Measurements from ENCODE around the gene STARD6.

STARD6 gene

DNA sequence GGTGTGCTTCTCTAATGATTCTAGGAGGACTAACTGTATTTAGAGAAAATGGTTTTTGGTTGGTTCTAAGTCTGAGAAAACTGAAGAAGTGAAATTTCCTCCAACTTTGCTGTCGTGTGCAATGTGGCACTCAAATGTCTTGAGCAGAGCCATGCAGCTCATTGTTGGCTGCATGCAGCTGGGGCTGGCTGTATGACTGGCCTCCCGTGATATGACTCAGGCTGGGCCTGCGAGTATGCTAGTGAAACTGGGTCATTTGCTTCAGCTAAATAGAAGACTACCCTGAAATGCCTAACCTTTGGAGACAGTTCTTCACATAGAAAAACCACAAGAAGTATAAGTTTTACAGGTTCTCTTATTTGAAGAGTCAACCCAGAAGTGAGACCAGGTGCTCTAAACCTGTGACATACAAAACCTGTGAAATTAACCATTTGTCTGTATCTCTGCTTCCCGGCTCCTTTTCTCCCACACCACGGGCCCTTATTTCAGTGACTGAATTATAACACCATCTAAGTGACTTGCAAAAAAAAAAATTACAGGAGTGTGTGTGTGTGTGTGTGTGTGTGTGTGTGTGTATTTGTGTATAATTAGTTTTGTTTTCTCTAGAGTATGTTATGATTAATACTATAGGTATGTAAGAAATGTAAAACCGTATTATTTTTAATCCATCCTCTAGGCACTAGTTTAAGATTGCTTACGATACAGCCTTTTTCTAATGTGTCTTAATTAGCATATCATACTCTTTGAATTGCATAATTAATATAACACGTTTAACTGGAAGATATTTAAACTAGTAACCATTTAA, 72.5 kb downstream of the STARD6 start:
- TF ChIP-seq, protein P1, sequence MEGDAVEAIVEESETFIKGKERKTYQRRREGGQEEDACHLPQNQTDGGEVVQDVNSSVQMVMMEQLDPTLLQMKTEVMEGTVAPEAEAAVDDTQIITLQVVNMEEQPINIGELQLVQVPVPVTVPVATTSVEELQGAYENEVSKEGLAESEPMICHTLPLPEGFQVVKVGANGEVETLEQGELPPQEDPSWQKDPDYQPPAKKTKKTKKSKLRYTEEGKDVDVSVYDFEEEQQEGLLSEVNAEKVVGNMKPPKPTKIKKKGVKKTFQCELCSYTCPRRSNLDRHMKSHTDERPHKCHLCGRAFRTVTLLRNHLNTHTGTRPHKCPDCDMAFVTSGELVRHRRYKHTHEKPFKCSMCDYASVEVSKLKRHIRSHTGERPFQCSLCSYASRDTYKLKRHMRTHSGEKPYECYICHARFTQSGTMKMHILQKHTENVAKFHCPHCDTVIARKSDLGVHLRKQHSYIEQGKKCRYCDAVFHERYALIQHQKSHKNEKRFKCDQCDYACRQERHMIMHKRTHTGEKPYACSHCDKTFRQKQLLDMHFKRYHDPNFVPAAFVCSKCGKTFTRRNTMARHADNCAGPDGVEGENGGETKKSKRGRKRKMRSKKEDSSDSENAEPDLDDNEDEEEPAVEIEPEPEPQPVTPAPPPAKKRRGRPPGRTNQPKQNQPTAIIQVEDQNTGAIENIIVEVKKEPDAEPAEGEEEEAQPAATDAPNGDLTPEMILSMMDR (IDR thresholded peaks at IDR 0.05; ENCODE audit: low read depth, low read length) = no peak
- no peak overlapping the region for H3K4me3 ChIP-seq (replicated peaks in 1 of 2; ENCODE audit: low read depth in 2 of 2, low read length in 2 of 2)
- peak; percentile 42 to 83 for DNase-seq (ENCODE audit: low read depth in 2 of 2)

- no peak for DNase-seq (ENCODE audit: low read depth in 2 of 2)
- TF ChIP-seq, protein P1 (IDR thresholded peaks at IDR 0.05; ENCODE audit: low read depth, low read length) = no peak
- H3K4me3 ChIP-seq (replicated peaks in 1 of 2; ENCODE audit: low read depth in 2 of 2, low read length in 2 of 2) = no peak overlapping the region
Measured at GRCh38 chr18:54284535-54284934, 73.1 kb downstream of the STARD6 start.

DNA sequence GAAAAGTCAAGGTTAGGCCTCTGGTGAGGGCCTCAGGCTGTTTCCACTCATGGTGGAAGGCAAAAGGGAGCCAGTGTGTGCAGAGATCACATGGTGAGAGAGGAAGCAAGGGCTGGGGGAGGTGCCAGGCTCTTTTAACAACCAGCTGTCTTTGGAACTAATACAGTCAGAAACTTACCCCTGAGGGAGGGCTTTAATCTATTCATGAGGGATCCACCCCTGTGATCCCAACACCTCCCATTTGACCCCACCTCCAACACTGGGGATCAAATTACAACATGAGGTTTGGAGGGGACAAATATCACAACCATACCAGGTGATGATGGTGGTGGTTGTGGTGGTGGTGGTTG, 77.5 kb downstream of the STARD6 start:
- H3K4me3 ChIP-seq (replicated peaks in 1 of 2; ENCODE audit: low read depth in 2 of 2, low read length in 2 of 2) = no peak overlapping the region
- no peak for DNase-seq (ENCODE audit: low read depth in 2 of 2)
- TF ChIP-seq, protein P1 (IDR thresholded peaks at IDR 0.05; ENCODE audit: low read depth, low read length) = no peak

GRCh38 chr18:54279477-54280219, 78.0 kb downstream of the STARD6 start:
- TF ChIP-seq, protein P1 (IDR thresholded peaks at IDR 0.05; ENCODE audit: low read depth, low read length) = no peak
- DNase-seq (ENCODE audit: low read depth in 2 of 2) = no peak

DNA sequence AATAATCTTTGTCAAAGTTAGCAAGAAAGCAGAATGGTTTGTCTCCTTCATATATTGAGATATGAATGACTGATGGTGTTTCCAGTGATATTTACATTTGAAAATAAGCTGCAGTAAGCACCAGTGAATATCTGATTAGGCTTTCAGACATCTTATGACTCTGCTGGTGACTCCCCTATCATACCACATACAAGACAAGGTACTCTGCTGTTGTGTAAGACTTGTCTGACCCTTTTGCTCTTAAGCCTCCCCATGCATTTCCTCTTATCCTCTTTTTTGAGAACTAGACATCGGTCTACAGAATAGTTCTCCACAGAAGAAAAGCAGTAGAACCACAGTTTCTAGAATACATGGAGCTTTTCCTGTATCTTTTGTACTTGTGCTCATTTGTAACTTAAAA, 79.0 kb downstream of the STARD6 start:
- DNase-seq (ENCODE audit: low read depth in 2 of 2) = no peak
- TF ChIP-seq, protein P1 (IDR thresholded peaks at IDR 0.05; ENCODE audit: low read depth, low read length) = no peak
- no peak overlapping the region for H3K4me3 ChIP-seq (replicated peaks in 1 of 2; ENCODE audit: low read depth in 2 of 2, low read length in 2 of 2)

More at GRCh38 chr18:54279477-54280219, 78.0 kb downstream of the STARD6 start:
- H3K4me3 ChIP-seq (replicated peaks in 1 of 2; ENCODE audit: low read depth in 2 of 2, low read length in 2 of 2) = no peak overlapping the region

DNA sequence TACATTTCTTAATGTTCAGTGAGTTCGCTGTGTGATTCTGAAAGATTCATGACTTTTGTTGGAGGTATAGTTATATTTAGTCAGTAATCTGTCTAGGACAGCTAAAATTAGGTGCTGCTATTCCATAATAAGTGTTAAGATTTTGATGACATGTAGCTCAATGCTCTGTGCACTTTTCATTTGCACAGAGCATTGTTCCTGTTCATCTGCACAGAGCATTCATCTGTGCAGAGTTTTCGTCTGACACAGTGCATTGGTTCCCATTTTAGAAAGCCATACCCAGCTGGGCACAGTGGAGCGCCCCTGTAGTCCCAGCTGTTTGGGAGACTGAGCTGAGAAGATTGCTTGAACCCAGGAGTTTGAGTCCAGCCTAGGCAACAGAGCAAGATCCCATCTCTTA, 79.8 kb downstream of the STARD6 start:
- TF ChIP-seq, protein P1 (IDR thresholded peaks at IDR 0.05; ENCODE audit: low read depth, low read length) = no peak

More for the DNA sequence above, 79.8 kb downstream of the STARD6 start:
- no peak for DNase-seq (ENCODE audit: low read depth in 2 of 2)
- no peak overlapping the region for H3K4me3 ChIP-seq (replicated peaks in 1 of 2; ENCODE audit: low read depth in 2 of 2, low read length in 2 of 2)

Measured in cardiac fibroblast (primary cell).